GM10248 (cell line): ENCODE measurements around the gene MAMLD1.

ENCODE experiments used
- CTCF ChIA-PET: fragments of 300-600 bp; sonication (Branson Sonifier 250); formaldehyde crosslinking; extraction: SDS; loops from one replicate; lab custom pipeline; 2021; ENCODE audit warnings: antibody characterized with exemption; lab: Yijun Ruan, JAX
- POLR2A ChIA-PET: fragments of 350-650 bp; sonication (Branson Sonifier 250); formaldehyde crosslinking; extraction: SDS; loops from one replicate; lab custom pipeline; 2020; ENCODE audit warnings: antibody characterized with exemption; lab: Yijun Ruan, JAX
- DNase-seq: peaks from one replicate; pipeline ENCODE4 v3.0.0; 2012; ENCODE audit errors: extremely low spot score
- TF ChIP-seq, protein P1 (sequence below): IDR thresholded peaks from 2 replicates; pipeline ENCODE4 v1.5.1; 2012; ENCODE audit warnings: mild to moderate bottlenecking, low read depth; ENCODE audit errors: extremely low read depth, missing control alignments, control extremely low read depth

The MAMLD1 gene

DNA sequence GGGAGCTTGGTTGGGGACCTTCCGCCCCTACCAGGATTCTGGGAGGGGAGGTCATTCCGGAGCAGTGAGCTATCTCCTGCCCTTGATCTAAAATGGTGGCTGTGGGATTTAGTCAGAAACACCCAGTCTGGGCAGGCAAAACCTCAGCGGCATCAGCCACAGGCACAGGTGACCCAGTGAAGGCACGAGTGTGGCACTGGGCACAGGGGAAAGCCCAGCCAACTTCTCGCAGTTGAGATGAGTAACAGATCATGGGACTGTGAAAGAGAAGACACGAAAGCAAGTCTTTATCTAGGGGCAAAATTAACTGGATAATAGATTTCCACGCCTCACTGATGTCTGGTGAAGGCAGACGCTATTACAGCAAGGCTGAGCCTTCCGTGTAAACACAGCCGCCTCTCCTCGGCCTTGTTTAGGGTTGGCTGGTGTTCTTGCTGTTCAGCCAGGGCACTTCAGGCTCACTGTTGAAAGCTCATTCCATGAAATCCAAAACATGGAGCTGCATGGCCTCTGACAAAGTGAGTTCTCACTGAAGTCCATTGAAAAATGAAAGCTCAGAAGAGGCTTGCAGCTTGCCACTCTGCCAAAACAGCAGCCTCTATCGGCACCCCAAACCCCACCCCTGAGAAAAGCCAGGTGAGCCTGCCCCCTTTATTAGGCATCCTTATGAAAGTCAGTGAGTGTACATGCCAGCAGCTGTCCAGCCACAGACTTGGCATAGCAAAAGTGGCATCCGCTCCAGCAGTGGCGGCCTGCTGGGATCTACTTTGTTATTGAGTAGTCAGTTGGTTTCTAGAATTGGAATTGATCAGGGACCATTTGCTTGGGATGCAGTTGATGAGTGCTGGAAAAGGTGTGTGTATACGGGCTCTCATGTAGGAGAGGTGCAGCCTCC, 103.0 kb downstream of the MAMLD1 start:
- TF ChIP-seq, protein P1, sequence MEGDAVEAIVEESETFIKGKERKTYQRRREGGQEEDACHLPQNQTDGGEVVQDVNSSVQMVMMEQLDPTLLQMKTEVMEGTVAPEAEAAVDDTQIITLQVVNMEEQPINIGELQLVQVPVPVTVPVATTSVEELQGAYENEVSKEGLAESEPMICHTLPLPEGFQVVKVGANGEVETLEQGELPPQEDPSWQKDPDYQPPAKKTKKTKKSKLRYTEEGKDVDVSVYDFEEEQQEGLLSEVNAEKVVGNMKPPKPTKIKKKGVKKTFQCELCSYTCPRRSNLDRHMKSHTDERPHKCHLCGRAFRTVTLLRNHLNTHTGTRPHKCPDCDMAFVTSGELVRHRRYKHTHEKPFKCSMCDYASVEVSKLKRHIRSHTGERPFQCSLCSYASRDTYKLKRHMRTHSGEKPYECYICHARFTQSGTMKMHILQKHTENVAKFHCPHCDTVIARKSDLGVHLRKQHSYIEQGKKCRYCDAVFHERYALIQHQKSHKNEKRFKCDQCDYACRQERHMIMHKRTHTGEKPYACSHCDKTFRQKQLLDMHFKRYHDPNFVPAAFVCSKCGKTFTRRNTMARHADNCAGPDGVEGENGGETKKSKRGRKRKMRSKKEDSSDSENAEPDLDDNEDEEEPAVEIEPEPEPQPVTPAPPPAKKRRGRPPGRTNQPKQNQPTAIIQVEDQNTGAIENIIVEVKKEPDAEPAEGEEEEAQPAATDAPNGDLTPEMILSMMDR = no peak
- no peak for DNase-seq
- CTCF ChIA-PET = no interaction called here
- POLR2A ChIA-PET = no interaction called here

DNA sequence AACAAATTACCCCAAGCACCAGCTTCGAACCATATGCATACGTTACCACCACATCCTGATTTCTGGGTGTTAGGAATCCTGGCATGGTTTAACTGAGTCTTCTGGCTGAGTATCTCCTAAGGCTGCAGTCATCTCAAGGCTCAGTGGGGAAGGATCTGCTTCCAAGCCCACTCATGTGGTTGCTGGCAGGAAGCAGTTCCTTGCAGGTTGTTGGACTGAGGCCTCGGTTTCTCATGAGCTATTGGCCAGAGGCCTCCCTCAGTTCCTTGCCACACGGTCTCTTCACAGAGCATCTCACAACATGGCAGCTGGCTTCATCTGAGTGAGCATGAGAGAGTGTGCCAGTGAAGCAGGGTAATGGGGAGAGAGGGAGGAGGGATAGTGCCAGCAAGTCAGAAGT, 109.2 kb downstream of the MAMLD1 start:
- POLR2A ChIA-PET = no interaction called here
- TF ChIP-seq, protein P1 = no peak
- CTCF ChIA-PET = no interaction called here
- DNase-seq = no peak

DNA sequence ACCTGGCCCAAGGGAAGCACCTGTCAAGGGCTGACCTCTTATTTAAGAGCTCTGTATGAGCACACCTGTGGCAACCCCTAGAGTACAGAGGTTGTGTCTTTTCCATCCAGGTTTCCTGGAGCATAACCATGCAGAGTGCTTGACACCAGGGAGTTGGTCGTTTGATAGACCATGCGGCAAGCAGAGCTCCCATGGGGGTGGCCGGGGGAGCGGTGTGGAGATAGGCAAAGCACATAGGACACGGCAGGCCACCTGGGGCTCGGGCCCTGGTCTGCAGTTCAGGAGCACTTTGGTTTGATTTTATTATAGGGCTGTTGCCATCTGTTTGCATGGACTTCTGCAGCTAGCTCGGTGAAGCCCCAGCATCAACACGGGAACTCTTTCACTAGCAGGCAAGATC, 110.3 kb downstream of the MAMLD1 start:
- no peak for DNase-seq
- TF ChIP-seq, protein P1 = no peak
- ChIA-PET CTCF (interaction anchor here (2.0 kb wide), 1 partner anchor 12 kb away, joined by 5 read pairs; no protein-coding TSS in a partner anchor), POLR2A (interaction anchor here (0.5 kb wide), 1 partner anchor 147 kb away, joined by 6 read pairs; no protein-coding TSS in a partner anchor)

DNA sequence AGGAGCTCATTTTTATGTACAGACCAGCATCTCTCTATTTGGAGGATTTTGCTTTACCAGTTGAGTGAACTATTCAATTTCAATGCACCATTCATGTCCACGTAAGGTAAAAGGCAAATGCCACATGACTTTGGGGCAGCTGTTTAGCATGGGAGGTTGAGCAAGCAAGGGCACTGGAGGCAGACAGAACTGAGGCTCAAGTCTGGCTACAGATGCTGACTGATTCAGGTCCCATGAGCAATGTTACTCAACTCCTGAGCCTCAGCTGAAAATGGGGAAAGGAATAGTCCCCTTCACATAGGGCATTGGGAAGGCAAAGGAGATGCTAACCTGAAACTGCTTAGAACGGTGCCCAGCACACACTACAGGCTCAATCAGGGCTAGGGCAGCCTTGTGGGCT, 112.3 kb downstream of the MAMLD1 start:
- DNase-seq = no peak

DNA sequence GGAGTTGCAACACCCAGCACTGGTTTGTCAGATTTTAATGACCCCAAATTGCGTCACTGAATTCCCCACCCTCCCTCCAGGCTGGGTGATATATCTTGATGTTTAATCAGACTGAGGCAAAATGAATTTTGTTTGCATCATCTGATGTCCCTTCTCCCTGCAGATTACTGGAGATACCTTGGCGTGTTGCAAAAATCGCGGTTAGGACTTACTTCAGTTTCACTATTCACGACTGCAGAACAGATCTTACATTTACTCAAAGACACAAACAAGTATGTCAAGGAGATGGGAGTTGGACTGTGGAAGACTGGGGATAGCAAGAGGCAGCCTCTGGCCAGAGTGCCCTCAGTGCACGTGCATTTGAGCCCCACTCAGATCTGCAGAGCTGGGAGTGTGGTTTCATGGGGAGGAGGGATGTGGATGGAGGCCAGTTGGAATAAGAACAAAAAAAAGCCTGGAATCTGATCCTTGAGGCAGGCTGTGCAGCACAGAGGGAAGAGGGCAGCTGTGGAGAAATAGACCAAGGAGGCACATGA, 113.1 kb downstream of the MAMLD1 start:
- POLR2A ChIA-PET = no interaction called here
- CTCF ChIA-PET = interaction anchor here (2.1 kb wide), 1 partner anchor 9 kb away, joined by 5 read pairs; no protein-coding TSS in a partner anchor
- TF ChIP-seq, protein P1 = no peak
- no peak for DNase-seq

More for the DNA sequence above, 112.3 kb downstream of the MAMLD1 start:
- CTCF ChIA-PET = interaction anchor here (1.2 to 2.1 kb wide), 3 partner anchors 10 to 27 kb away, joined by 3 to 5 read pairs (median 3); no protein-coding TSS in a partner anchor
- TF ChIP-seq, protein P1 = no peak
- POLR2A ChIA-PET = no interaction called here

DNA sequence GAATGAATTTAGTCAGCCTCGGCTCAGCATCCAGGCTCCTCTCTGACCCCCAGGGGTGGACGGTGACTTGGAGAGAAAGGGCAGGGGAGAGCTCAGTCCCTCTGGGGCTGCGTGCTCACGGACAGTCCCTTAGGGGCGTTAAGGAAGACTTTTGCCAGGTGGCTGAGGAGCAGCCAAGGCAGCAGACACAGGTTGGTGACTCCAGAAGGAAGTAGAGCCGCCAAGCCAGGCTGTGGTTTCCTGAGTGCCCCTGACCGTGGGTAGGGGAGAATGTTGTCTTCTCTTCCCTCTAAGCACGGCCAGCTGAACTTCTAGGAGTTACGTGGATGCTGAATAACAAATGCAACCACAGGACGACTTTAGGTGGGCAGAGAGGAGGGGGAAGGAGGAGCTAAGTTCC, 114.3 kb downstream of the MAMLD1 start:
- CTCF ChIA-PET = interaction anchor here (0.8 to 2.1 kb wide), 3 partner anchors 8 to 10 kb away, joined by 3 to 5 read pairs (median 3); no protein-coding TSS in a partner anchor
- TF ChIP-seq, protein P1 = no peak
- POLR2A ChIA-PET = no interaction called here
- DNase-seq = no peak
